GM19035 (cell line): ENCODE data around the gene GTPBP10.
"Not testable (repeated sequence)": the region's sequence is repeated elsewhere in the genome, so short reads cannot be mapped to it uniquely, and the experiment has no call there.

ENCODE experiments used
- ATAC-seq: cut with Tn5 transposase; IDR thresholded peaks from one replicate; pipeline ENCODE4 v1.9.1; 2021; ENCODE audit not compliant: unreplicated experiment

The GTPBP10 gene

GRCh38 chr7:90350032-90350431 is 3.5 kb downstream of the GTPBP10 start:
- ATAC-seq: not testable (repeated sequence)

- ATAC-seq: no peak
Observed at GRCh38 chr7:90351987-90352386, 5.5 kb downstream of the GTPBP10 start.

- ATAC-seq: no peak
Observed at GRCh38 chr7:90383422-90383821, 36.9 kb downstream of the GTPBP10 start.

GRCh38 chr7:90383861-90384260 is 37.3 kb downstream of the GTPBP10 start:
- no peak for ATAC-seq

GRCh38 chr7:90384433-90384832 is 37.9 kb downstream of the GTPBP10 start:
- ATAC-seq: no peak

- no peak for ATAC-seq
Observed at GRCh38 chr7:90387470-90388240, 41.1 kb downstream of the GTPBP10 start.

- no peak for ATAC-seq
Observed at GRCh38 chr7:90390926-90391325, 44.4 kb downstream of the GTPBP10 start.

- ATAC-seq: no peak
Observed at GRCh38 chr7:90391488-90391887, 45.0 kb downstream of the GTPBP10 start.

- ATAC-seq: no peak
Observed at GRCh38 chr7:90396420-90396819, 49.9 kb downstream of the GTPBP10 start.

- ATAC-seq: no peak
Observed at GRCh38 chr7:90401989-90402388, 55.5 kb downstream of the GTPBP10 start.

- ATAC-seq: no peak
Observed at GRCh38 chr7:90402785-90403173, 56.3 kb downstream of the GTPBP10 start.

GRCh38 chr7:90403174-90404113 is 56.9 kb downstream of the GTPBP10 start, which contains the start of gene CLDN12:
CLDN12 (plus strand) TSS chr7:90403461; CDS start chr7:90412677, 9,216 bp downstream.
- peak; percentile 94 for ATAC-seq

- ATAC-seq: no peak
Observed at GRCh38 chr7:90404777-90405176, 58.3 kb downstream of the GTPBP10 start.

- ATAC-seq: no peak
Observed at GRCh38 chr7:90407484-90407821, 60.9 kb downstream of the GTPBP10 start.

- ATAC-seq: no peak
Observed at GRCh38 chr7:90408142-90408541, 61.6 kb downstream of the GTPBP10 start.

GRCh38 chr7:90409667-90410066 is 63.2 kb downstream of the GTPBP10 start:
- no peak for ATAC-seq

GRCh38 chr7:90411510-90411909 is 65.0 kb downstream of the GTPBP10 start:
- no peak for ATAC-seq

GRCh38 chr7:90412458-90413184 is 66.1 kb downstream of the GTPBP10 start:
- no peak for ATAC-seq

- ATAC-seq: no peak
Observed at GRCh38 chr7:90413185-90413528, 66.6 kb downstream of the GTPBP10 start.

- ATAC-seq: no peak
Observed at GRCh38 chr7:90421651-90422050, 75.1 kb downstream of the GTPBP10 start.

- ATAC-seq: peak; percentile 93
Observed at GRCh38 chr7:90424720-90425119, 78.2 kb downstream of the GTPBP10 start.
